GM10248 (cell line): ENCODE results near the gene MAP1B.

Experiments
- CTCF ChIA-PET: fragments of 300-600 bp; sonication (Branson Sonifier 250); formaldehyde crosslinking; extraction: SDS; loops from one replicate; lab custom pipeline; 2021; ENCODE audit warnings: antibody characterized with exemption; lab: Yijun Ruan, JAX
- POLR2A ChIA-PET: fragments of 350-650 bp; sonication (Branson Sonifier 250); formaldehyde crosslinking; extraction: SDS; loops from one replicate; lab custom pipeline; 2020; ENCODE audit warnings: antibody characterized with exemption; lab: Yijun Ruan, JAX
- DNase-seq: peaks from one replicate; pipeline ENCODE4 v3.0.0; 2012; ENCODE audit errors: extremely low spot score
- TF ChIP-seq, protein P1 (sequence below): IDR thresholded peaks from 2 replicates; pipeline ENCODE4 v1.5.1; 2012; ENCODE audit warnings: mild to moderate bottlenecking, low read depth; ENCODE audit errors: extremely low read depth, missing control alignments, control extremely low read depth

MAP1B gene

GRCh38 chr5:72067682-72068470 is 39.4 kb upstream of the MAP1B start:
- DNase-seq = no peak
- ChIA-PET CTCF (interaction anchor here (1.2 kb wide), 1 partner anchor 16 kb away, joined by 3 read pairs; no protein-coding TSS in a partner anchor), POLR2A (no interaction called here)
- TF ChIP-seq, protein P1, sequence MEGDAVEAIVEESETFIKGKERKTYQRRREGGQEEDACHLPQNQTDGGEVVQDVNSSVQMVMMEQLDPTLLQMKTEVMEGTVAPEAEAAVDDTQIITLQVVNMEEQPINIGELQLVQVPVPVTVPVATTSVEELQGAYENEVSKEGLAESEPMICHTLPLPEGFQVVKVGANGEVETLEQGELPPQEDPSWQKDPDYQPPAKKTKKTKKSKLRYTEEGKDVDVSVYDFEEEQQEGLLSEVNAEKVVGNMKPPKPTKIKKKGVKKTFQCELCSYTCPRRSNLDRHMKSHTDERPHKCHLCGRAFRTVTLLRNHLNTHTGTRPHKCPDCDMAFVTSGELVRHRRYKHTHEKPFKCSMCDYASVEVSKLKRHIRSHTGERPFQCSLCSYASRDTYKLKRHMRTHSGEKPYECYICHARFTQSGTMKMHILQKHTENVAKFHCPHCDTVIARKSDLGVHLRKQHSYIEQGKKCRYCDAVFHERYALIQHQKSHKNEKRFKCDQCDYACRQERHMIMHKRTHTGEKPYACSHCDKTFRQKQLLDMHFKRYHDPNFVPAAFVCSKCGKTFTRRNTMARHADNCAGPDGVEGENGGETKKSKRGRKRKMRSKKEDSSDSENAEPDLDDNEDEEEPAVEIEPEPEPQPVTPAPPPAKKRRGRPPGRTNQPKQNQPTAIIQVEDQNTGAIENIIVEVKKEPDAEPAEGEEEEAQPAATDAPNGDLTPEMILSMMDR = no peak

- CTCF ChIA-PET = no interaction called here
- no peak for DNase-seq
- POLR2A ChIA-PET = no interaction called here
- TF ChIP-seq, protein P1 = no peak
These were observed 36.7 kb upstream of the MAP1B start for GRCh38 chr5:72070529-72070928.

- POLR2A ChIA-PET = no interaction called here
- DNase-seq = no peak
- TF ChIP-seq, protein P1 = no peak
- CTCF ChIA-PET = no interaction called here
These were observed 35.4 kb upstream of the MAP1B start for GRCh38 chr5:72071906-72072305.

DNA sequence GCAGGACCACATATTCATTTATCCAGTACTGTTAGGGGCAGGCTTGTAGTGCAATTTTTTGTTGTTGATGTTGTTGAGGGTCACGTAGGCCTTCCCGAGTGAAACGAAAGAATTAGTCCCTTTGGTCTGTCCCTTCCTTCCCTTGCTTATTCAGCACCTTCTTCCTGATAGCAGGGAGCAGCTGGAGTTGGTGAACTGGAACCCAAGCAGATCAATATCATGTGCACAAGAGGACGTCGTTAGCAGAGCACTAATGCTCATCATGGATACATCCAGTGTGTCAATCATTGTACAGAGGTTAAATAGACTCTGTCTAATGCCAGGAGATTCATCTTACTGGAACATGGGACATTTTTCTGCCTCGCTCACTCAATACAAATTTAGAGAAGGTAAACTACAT is 33.0 kb upstream of the MAP1B start:
- DNase-seq = no peak
- TF ChIP-seq, protein P1 = no peak

GRCh38 chr5:72075461-72075860 is 31.8 kb upstream of the MAP1B start:
- DNase-seq = no peak
- TF ChIP-seq, protein P1 = no peak
- CTCF ChIA-PET = interaction anchor here (1.5 kb wide), 1 partner anchor 8 kb away, joined by 4 read pairs; no protein-coding TSS in a partner anchor
- POLR2A ChIA-PET = no interaction called here

More for the DNA sequence above, 33.0 kb upstream of the MAP1B start:
- ChIA-PET POLR2A (no interaction called here), CTCF (no interaction called here)

GRCh38 chr5:72076621-72077300 is 30.5 kb upstream of the MAP1B start:
- TF ChIP-seq, protein P1 = no peak
- ChIA-PET CTCF (interaction anchor here (0.9 kb wide), 1 partner anchor 16 kb away, joined by 3 read pairs; no protein-coding TSS in a partner anchor), POLR2A (no interaction called here)

More at GRCh38 chr5:72076621-72077300, 30.5 kb upstream of the MAP1B start:
- DNase-seq = no peak
